GM12865 (cell line): ENCODE measurements around the gene UBE3B.

Experiments
- DNase-seq: peaks from one replicate; pipeline ENCODE4 v3.0.0; 2010; ENCODE audit warnings: low read depth
- H3K4me3 ChIP-seq: 2 replicates; pipeline ENCODE4 v1.5.1; 2011; ENCODE audit warnings: mild to moderate bottlenecking, low read depth, low read length, control low read depth
- TF ChIP-seq, protein P1 (sequence below): IDR thresholded peaks from 2 replicates; pipeline ENCODE4 v1.5.1; 2011; ENCODE audit warnings: low read length, control low read depth, low read depth, inconsistent platforms; ENCODE audit not compliant: insufficient read depth; ENCODE audit errors: missing control alignments

UBE3B gene

DNA sequence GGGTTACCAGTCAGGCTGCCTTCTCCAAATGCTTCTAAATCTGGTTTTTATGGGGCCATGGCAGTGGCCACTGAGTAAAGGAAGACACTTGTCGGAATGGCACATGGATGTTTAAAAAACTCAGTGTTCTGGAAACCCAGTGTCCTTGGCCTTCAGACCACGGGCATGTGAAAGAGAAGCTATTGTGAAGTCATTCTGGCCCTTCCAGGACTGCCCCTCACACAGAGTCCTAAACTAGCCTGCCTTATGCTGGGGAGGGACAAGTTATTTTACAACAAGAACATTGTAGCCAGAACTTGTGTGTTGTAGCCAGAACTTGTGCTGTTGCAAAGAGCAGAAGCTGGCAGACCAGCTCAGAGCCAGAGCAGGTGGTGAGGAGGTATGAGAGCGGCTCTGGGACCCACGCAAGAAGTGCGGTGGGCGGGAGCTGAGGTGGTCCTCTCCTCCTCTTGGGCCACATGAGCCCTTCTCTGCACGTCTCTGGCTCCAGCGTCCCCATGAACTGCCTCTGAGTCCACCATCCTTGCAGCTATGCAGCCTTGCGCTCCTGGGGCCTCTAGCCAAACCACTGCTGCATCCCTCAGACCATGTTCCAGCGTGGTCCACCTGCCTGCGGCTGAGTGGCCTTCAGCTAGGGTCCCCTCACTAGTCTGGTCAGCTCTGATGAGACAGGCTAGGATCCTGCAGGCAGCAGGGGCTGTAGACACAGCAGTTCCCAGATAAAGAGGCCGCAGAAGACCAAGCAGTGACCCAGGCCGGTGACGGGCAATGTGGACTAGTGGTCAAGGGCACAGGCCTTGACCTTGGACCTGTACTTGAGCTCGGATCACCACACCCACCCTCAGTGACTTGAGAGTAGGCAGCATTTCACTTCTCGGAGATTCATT lies 63.3 kb downstream of the UBE3B start:
- TF ChIP-seq, protein P1, sequence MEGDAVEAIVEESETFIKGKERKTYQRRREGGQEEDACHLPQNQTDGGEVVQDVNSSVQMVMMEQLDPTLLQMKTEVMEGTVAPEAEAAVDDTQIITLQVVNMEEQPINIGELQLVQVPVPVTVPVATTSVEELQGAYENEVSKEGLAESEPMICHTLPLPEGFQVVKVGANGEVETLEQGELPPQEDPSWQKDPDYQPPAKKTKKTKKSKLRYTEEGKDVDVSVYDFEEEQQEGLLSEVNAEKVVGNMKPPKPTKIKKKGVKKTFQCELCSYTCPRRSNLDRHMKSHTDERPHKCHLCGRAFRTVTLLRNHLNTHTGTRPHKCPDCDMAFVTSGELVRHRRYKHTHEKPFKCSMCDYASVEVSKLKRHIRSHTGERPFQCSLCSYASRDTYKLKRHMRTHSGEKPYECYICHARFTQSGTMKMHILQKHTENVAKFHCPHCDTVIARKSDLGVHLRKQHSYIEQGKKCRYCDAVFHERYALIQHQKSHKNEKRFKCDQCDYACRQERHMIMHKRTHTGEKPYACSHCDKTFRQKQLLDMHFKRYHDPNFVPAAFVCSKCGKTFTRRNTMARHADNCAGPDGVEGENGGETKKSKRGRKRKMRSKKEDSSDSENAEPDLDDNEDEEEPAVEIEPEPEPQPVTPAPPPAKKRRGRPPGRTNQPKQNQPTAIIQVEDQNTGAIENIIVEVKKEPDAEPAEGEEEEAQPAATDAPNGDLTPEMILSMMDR = no peak
- H3K4me3 ChIP-seq = no peak overlapping the region
- DNase-seq = no peak

DNA sequence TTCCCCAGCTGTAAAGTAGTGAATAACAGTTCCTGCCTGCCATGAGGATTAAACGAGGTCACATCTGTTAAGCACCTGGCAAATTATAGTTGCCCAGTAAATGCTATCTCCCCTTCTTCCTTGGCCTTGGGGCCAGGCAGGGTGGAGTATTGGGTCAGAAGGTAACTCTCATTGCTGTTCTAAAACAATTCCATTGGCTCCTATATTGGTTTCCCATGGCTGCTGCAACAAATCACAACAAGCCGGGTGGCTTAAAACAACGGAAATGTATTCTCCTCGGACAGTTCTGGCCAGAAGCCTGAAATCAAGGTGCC lies 63.9 kb downstream of the UBE3B start:
- no peak overlapping the region for H3K4me3 ChIP-seq
- no peak for DNase-seq
- TF ChIP-seq, protein P1 = no peak

DNA sequence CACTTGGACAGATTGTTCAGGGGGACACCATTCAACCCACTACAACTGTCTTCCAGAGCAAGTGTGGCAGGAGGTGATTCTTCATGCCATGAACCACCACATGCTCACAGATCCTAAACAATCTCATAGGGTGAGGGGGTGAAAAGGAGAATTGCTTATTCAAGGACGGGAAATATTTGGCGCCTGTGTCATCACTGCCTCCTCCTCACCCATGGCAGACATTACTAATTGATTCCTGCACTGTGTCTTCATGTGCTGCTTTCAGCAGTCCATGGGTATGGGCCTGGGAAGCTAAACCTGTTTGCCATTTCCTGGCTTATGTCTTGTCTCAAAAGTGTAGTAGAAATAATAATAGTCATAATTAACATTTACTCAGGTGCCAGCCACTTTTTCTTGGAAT lies 64.6 kb downstream of the UBE3B start:
- H3K4me3 ChIP-seq = no peak overlapping the region
- TF ChIP-seq, protein P1 = no peak
- DNase-seq = no peak

DNA sequence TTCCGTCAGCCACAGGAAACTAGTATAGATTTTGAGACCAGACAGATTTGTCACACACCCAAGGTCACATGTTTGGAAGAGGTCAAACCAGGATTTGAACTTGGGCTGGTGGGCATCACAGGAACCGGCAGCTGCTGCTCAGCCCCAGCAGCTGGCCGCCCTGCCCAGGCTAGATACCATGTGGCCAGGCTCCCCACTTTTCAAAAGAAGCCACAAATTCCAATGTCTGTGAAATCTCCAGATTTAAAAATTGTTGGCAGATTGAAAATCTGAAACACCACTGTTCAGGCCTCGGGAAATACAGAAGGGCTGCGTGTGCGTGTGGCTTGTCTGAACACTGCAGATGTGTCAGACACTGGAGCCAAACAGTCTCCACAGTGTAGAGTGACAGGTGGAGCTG lies 65.4 kb downstream of the UBE3B start:
- TF ChIP-seq, protein P1 = no peak
- no peak overlapping the region for H3K4me3 ChIP-seq
- DNase-seq = no peak

DNA sequence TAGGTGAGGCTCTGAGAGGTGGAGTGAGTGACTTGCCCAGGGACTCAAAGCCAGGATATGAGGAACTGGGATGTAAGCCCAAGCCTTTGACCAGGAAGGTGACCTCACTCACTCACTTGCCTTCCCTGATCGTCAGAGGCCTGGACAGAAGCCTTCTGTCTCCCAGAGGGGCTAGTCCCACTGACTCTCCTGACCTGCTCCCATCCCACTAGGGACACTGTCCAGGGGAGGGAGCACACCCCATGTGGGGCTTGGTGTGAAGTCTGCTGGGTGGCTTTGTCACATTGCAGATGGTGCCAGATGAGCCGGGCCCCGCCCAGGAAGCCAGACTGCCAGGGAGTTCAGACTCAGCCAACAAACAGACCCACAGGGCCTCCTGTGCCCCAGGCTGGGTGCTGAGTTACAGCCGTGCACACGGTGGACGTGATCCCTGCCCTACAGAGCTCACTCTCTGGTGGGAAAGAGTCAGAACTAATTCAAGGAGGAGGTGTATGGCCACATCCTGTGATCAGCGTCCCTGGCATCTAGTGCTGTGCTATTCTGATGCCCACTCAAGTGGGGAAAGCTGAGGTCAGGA lies 67.6 kb downstream of the UBE3B start:
- H3K4me3 ChIP-seq = no peak overlapping the region
- TF ChIP-seq, protein P1 = no peak
- DNase-seq = no peak

DNA sequence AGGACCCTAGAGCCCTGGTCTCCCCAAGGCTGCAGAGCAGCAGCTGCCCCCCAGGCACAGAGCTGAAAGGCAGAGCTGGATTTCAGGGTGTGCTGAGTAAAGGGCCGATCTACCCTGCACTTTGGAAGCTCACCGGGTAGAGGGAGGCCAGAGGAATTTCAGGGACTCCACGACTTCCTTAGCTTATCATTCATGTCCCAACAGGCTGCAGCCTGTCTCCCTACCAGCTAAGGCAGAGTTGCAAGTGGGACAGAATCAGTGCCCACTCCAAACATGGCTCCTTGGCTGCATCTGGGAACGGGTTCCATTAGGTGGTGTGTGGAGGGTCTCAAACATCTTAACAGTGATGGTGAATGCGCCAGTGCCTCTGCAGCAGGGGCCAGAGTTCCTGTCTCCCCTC lies 68.4 kb downstream of the UBE3B start:
- no peak for DNase-seq
- H3K4me3 ChIP-seq = no peak overlapping the region
- TF ChIP-seq, protein P1 = no peak
